Activated naive CD8-positive, alpha-beta T cell treated with anti-CD3 and anti-CD28 coated beads, Interleukin-2, amount 10 ng/mL, durations not matched to agents 7 days and 5 days (primary cell): ENCODE measurements around the gene CACNA1E. TPM values are rescaled to one million over a fixed set of nuclear protein-coding genes. Genes with fewer than 3 reads are reported as not detected.
"Not testable (repeated sequence)": the region's sequence is repeated elsewhere in the genome, so short reads cannot be mapped to it uniquely, and the experiment has no call there.

Source experiments
- ATAC-seq: fragments of 150-1000 bp; cut with Tn5 transposase; one replicate; pipeline ENCODE4 v1.10.0; 2021; ENCODE audit warnings: low read depth, moderate library complexity
- POLR2A ChIA-PET: fragments of 350-600 bp; sonication (Branson Sonifier 250); formaldehyde crosslinking; loops from one replicate; lab custom pipeline; 2021; ENCODE audit warnings: antibody characterized with exemption; lab: Charles Lee
- DNase-seq: peaks from one replicate; pipeline ENCODE4 v3.0.0; 2021
- H3K27ac Mint-ChIP-seq: one replicate; pipeline ENCODE4 v1.8.0; 2022; ENCODE audit warnings: mild to moderate bottlenecking, mixed read lengths
- H3K27me3 Mint-ChIP-seq: one replicate; pipeline ENCODE4 v1.8.0; 2022; ENCODE audit warnings: mild to moderate bottlenecking, moderate library complexity, mixed read lengths
- H3K36me3 Mint-ChIP-seq: one replicate; pipeline ENCODE4 v1.8.0; 2021; ENCODE audit warnings: mild to moderate bottlenecking, mixed read lengths
- H3K4me1 Mint-ChIP-seq: one replicate; pipeline ENCODE4 v1.8.0; 2021; ENCODE audit warnings: mixed read lengths
- H3K4me3 Mint-ChIP-seq: one replicate; pipeline ENCODE4 v1.8.0; 2022; ENCODE audit warnings: mild to moderate bottlenecking, moderate library complexity, mixed read lengths
- H3K9me3 Mint-ChIP-seq: one replicate; pipeline ENCODE4 v1.8.0; 2021; ENCODE audit warnings: mixed read lengths
- total RNA-seq, 2 experiments: library from RNA; stranded (reverse); gene quantifications; one replicate each; pipeline ENCODE4 v1.2.3, GENCODE V29; 2021

Gene CACNA1E
- total RNA-seq, 2 experiments from 2014 or later = not detected

DNA sequence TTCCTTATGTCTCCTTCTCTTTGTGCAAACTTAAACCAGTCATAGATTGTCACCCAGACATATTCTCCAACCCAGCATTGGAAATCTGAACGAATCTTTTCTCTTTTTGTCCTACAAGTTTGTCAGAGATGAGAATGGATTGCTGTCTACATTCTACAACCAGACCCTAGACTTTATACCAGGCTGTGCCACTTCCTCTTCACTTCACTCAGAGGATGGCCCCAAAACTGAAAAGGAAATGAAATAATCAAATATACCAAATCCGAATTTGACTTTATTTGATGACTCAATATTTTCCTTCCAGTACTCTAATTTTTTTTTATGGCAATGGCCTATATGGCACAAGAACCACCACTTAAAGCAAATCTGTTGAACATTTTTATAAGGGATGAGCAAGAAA is 321.7 kb downstream of the CACNA1E start:
- Mint-ChIP-seq H3K4me1 (no peaks in the 10 kb centered on the region), H3K27me3 (peaks cover 25% of the 10 kb centered on the region), H3K4me3 (no peak overlapping the region), H3K9me3 (peaks cover 2% of the 10 kb centered on the region), H3K36me3 (no peaks in the 10 kb centered on the region), H3K27ac (no peak overlapping the region)
- POLR2A ChIA-PET = no interaction called here
- ATAC-seq (no peak), DNase-seq (no peak)

DNA sequence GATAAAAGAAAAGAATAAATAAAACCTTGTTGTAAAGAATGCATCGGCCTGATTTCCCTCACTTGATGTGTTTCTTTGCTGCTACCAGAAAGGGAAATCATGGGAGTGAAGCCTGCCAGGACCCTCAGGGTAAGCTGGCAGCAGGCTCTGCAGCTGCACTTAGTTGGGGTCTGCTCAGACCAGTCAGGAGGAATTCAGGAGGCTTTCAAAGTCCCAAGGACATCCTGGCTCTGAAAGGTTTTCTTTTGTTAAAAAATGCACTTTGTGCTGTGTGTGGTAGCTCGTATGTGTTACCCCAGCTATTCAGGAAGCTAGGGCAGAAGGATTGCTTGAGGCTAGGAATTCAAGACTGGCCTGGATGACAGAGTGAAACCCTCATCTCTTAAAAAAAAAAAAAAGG is 323.4 kb downstream of the CACNA1E start:
- DNase-seq (no peak), ATAC-seq (no peak)
- Mint-ChIP-seq H3K36me3 (no peaks in the 10 kb centered on the region), H3K9me3 (peaks cover 2% of the 10 kb centered on the region), H3K4me1 (no peaks in the 10 kb centered on the region), H3K4me3 (no peak overlapping the region), H3K27me3 (peaks cover 25% of the 10 kb centered on the region), H3K27ac (no peak overlapping the region)
- POLR2A ChIA-PET = no interaction called here

DNA sequence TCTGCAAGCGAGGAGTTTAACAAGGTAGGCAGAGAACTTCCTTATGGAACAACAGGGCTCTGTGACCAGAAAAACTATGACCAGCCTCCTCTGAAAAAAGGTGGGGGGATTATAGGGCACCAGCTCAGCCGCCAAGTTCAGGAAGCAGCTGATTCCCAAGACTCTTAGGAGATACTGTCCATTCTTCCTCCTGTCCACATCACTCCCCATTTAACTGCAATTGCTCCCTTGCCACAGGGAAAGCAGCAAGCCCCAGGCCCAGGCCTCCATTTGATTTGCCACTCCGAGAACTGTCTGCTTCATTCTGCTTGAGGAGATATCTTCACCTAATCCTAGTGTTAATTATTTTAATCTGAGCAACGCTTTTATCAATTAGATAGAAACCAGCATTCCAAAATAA is 323.9 kb downstream of the CACNA1E start:
- ATAC-seq (no peak), DNase-seq (no peak)
- Mint-ChIP-seq H3K27me3 (peaks cover 23% of the 10 kb centered on the region), H3K4me1 (no peaks in the 10 kb centered on the region), H3K4me3 (no peak overlapping the region), H3K9me3 (peaks cover 2% of the 10 kb centered on the region), H3K36me3 (no peaks in the 10 kb centered on the region), H3K27ac (no peak overlapping the region)
- POLR2A ChIA-PET = no interaction called here

DNA sequence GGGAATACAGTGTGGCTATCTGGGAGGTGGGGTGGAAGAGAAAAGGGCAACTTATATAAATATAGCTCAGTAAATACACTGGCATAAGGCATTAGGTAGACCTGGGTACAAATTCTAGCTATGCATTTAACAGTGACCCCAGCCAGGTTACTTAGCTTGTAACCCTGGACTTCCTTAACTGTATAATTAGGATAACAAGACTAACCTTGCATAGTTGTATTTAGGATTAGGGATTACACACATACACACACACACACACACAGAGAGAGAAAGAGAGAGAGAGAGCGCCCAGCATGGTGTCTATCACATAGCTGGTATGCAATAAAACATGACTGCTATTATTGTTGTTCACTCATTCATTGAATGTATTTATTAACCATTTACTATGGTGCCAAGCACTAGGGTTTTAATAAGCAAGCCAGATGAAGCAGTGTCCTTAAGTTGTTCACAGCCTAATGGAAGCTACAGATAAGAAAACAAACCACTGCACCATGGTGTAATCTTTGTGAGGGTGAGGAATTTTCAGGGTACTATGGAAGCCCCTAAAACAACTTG is 326.8 kb downstream of the CACNA1E start:
- Mint-ChIP-seq H3K4me3 (no peak overlapping the region), H3K9me3 (peaks cover 2% of the 10 kb centered on the region), H3K27ac (no peak overlapping the region), H3K27me3 (peaks cover 10% of the 10 kb centered on the region), H3K4me1 (no peaks in the 10 kb centered on the region), H3K36me3 (no peaks in the 10 kb centered on the region)
- POLR2A ChIA-PET = no interaction called here
- ATAC-seq (no peak), DNase-seq (no peak)

DNA sequence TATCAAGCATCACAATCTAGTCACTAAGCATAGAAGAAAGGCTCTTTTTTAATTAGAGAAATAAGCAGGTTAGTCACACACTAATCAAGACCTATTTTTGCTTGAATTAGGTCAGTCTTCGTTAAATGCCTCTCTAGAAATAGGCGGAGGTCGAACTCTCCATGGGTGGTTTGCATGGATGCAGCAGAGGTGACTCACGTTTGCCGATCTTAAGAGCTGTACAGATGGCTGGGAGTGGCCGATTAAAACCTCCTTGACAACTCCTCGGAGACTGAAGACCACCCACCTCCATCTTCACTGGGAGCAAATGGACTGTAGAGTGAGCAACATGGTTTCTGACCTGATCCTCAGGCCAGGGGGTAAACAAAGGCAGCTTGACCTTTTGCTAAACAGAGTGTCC is 328.9 kb downstream of the CACNA1E start:
- no peaks in the 10 kb centered on the region for H3K4me1 Mint-ChIP-seq
- peaks cover 10% of the 10 kb centered on the region for H3K27me3 Mint-ChIP-seq
- no peak overlapping the region for H3K4me3 Mint-ChIP-seq
- H3K27ac Mint-ChIP-seq = no peak overlapping the region
- H3K36me3 Mint-ChIP-seq = no peaks in the 10 kb centered on the region
- no peaks in the 10 kb centered on the region for H3K9me3 Mint-ChIP-seq
- DNase-seq = no peak
- no peak for ATAC-seq
- POLR2A ChIA-PET = no interaction called here

DNA sequence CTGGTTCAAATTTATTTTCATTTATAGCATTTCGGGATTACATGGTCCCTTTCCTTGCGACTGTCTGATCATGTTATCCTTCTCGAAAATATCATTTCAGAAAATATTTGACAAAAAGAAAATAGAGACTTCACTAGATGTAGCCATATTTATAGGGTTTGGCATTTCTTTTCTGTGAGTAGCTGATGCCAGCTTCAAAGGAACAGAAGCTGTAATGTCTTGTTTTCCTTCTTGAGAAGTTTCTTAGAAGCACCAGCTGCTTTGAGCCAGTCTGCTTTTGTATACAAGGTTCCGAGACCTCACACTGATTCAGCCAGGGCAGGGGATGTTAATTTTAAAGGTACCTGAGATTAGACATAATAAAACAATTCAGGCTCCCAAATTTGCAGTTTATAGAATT is 329.9 kb downstream of the CACNA1E start:
- Mint-ChIP-seq H3K4me1 (no peaks in the 10 kb centered on the region), H3K9me3 (no peaks in the 10 kb centered on the region), H3K27ac (no peak overlapping the region), H3K27me3 (peaks cover 4% of the 10 kb centered on the region), H3K4me3 (no peak overlapping the region), H3K36me3 (no peaks in the 10 kb centered on the region)
- no peak for ATAC-seq
- POLR2A ChIA-PET = no interaction called here
- no peak for DNase-seq

DNA sequence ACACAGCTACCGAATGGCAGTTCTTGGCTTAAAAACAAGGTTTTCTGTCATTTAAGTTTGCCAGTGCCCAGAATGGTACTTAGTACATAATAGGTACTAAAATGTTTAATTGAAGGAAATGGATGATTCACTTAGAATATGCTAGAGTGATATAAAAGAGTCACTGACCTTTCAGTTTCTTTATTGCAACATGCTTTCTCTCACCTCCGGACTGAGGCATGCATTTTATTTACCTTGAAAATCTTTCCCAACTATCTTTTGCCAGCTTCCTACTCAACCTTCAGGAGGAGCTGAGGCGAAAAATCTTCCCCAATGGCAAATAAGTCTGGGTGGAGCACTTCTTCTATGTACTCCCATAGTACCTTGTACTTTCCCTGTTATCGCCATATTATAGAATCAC is 333.3 kb downstream of the CACNA1E start:
- H3K27me3 Mint-ChIP-seq = peaks cover 3% of the 10 kb centered on the region
- DNase-seq (no peak), ATAC-seq (no peak)
- POLR2A ChIA-PET = no interaction called here
- no peaks in the 10 kb centered on the region for H3K36me3 Mint-ChIP-seq
- H3K4me1 Mint-ChIP-seq = no peaks in the 10 kb centered on the region
- H3K27ac Mint-ChIP-seq = no peak overlapping the region
- no peaks in the 10 kb centered on the region for H3K9me3 Mint-ChIP-seq
- H3K4me3 Mint-ChIP-seq = no peak overlapping the region

DNA sequence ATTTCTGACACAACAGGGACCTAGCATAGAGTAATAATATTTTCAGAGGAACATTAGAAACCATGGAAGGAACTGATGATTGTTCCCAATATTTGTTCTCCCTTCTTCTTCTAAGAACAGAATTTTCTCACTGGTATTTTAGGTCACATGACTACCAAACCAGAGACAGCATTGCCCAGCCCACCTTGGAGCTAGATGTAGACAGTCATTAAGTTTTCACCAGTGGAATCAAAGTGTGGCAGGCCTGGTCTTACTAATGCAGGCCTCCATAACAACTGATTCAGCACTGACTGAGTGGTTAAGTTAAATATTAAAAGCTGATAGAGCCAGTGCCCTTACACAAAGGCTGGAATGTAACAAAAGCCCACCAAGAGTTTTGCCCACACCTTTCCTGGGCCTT is 333.8 kb downstream of the CACNA1E start:
- ATAC-seq (no peak), DNase-seq (no peak)
- Mint-ChIP-seq H3K9me3 (no peaks in the 10 kb centered on the region), H3K27me3 (peaks cover 5% of the 10 kb centered on the region), H3K27ac (no peak overlapping the region), H3K4me3 (no peak overlapping the region), H3K4me1 (no peaks in the 10 kb centered on the region), H3K36me3 (no peaks in the 10 kb centered on the region)
- POLR2A ChIA-PET = no interaction called here

DNA sequence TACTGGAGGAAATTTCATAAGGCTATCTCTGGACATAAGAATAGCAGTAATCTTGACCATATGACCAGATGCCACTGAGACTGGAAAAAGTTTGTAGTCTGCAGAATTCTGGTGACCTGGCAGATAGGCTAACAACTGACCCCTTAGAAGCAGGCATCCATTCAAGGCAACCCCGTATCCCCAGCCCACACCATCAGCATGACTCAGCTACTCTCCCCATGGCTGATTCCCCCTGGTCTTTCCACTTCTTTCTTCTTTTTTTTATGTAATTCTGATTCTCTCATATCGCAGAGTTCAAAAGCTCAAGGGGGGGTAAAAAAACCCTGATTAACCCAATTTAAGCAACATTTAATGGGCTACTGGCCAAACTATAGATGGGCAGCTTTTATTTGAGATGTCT is 335.1 kb downstream of the CACNA1E start:
- Mint-ChIP-seq H3K27ac (no peak overlapping the region), H3K4me1 (no peaks in the 10 kb centered on the region)

DNA sequence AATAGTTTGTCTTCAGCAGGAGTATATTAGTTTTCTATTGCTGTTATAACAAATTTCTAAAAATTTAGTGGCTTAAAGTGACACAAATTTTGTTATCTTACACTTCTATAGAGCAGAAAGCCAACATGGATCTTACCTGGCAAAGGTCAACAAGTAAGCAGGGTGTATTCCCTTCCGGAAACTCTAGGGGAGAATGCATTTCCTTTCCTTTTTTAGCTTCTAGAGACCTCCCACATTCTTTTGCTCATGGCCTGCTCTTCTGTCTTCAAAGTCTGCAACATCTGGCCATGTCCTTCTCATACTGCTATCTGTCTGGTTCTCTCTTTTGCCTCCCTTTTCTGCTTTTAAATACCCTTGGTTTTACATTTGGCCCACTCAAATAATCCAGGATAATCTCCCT is 335.6 kb downstream of the CACNA1E start:
- POLR2A ChIA-PET = no interaction called here
- Mint-ChIP-seq H3K36me3 (no peaks in the 10 kb centered on the region), H3K27ac (no peak overlapping the region), H3K27me3 (peaks cover 9% of the 10 kb centered on the region), H3K4me1 (no peaks in the 10 kb centered on the region), H3K9me3 (no peaks in the 10 kb centered on the region), H3K4me3 (no peak overlapping the region)
- DNase-seq (no peak), ATAC-seq (no peak)

More for the DNA sequence above, 335.1 kb downstream of the CACNA1E start:
- ATAC-seq = no peak
- Mint-ChIP-seq H3K27me3 (peaks cover 8% of the 10 kb centered on the region), H3K4me3 (no peak overlapping the region), H3K9me3 (no peaks in the 10 kb centered on the region), H3K36me3 (no peaks in the 10 kb centered on the region)
- DNase-seq = no peak
- POLR2A ChIA-PET = no interaction called here

DNA sequence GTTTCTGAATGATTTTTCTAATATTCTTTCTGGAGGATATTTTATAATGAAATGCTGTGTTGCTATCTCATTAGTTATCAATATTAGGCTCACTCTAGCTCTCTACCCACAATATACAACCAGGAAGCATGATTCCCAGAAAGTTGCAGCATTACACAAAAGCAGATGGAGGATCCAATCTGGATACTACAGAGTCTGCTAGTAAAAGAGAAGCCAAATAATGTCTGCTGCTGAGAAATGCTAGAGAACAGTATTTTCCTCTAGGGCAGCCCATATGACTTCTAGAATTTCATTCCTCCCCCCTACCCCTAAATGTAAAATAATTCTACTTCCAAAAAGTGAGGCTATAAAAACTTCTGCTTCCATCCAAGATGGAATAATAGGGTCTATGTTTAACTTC is 338.4 kb downstream of the CACNA1E start:
- H3K27me3 Mint-ChIP-seq = peaks cover 15% of the 10 kb centered on the region
- DNase-seq (no peak), ATAC-seq (no peak)
- POLR2A ChIA-PET = no interaction called here
- no peaks in the 10 kb centered on the region for H3K36me3 Mint-ChIP-seq
- H3K9me3 Mint-ChIP-seq = no peaks in the 10 kb centered on the region
- no peak overlapping the region for H3K4me3 Mint-ChIP-seq
- H3K4me1 Mint-ChIP-seq = no peaks in the 10 kb centered on the region
- no peak overlapping the region for H3K27ac Mint-ChIP-seq

DNA sequence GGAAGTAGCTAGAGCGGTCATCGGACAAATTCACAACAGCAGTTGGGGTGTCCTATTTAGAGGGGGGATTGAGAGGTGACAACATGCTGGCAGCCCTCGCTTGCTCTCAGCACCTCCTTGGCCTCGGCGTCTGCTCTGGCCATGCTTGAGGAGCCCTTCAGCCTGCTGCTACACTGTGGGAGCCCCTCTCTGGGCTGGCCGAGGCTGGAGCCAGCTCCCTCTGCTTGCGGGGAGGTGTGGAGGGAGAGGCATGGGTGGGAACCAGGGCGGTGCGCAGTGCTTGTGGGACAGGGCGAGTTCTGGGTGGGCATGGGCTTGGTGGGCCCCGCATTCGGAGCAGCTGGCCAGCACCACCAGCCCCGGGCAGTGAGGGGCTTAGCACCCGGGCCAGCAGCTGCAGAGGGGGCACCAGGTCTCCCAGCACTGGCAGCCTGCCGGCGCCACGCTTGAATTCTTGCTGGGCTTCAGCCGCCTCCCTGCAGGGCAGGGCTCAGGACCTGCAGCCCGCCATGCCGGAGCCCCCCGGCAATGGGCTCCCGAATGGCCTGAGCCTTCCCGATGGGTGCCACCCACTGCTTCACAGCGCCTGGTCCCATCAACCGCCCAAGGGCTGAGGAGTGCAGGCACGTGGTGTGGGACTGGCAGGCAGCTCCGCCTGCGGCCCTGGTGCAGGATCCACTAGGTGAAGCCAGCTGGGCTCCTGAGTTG is 349.0 kb downstream of the CACNA1E start:
- POLR2A ChIA-PET = interaction anchor here (0.6 kb wide), 1 partner anchor 58 kb away, joined by 5 read pairs; no protein-coding TSS in a partner anchor
- not testable (repeated sequence) for ATAC-seq, H3K36me3 Mint-ChIP-seq, H3K27me3 Mint-ChIP-seq, H3K4me1 Mint-ChIP-seq, H3K9me3 Mint-ChIP-seq, H3K27ac Mint-ChIP-seq, DNase-seq, H3K4me3 Mint-ChIP-seq

DNA sequence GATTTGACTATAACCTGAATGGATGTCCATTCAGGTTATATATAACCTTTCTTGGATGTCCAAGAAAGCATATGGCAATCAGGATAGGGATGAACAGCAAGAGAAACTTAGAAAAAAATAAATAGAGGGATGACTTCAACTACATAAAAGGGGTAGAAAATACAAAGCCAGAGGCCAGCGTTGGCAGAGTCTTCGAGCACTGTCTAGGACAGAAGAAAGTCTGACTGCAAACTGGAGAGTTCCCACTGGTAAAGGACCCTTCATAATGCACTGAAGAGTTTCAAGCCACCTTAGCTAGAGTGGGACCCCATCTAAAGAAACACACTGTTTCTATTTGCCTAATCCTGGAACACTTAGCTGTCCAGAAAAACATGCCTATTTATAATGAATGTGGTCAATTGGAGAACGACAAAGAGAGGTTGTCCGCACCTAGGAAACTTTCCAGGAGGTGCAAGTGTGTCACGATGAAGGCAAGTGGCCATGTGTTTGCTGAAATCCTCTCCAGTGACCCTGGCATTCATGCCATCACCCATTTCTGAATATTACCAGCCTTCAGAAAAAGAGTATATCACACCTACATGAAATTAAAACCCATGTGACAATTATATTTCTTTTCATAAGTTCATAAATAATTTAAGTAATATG is 362.8 kb downstream of the CACNA1E start:
- POLR2A ChIA-PET = no interaction called here
- H3K36me3 Mint-ChIP-seq = no peaks in the 10 kb centered on the region
- no peaks in the 10 kb centered on the region for H3K27me3 Mint-ChIP-seq
- H3K27ac Mint-ChIP-seq = no peak overlapping the region
- DNase-seq (no peak), ATAC-seq (no peak)
- H3K9me3 Mint-ChIP-seq = no peaks in the 10 kb centered on the region
- H3K4me3 Mint-ChIP-seq = no peak overlapping the region
- H3K4me1 Mint-ChIP-seq = no peaks in the 10 kb centered on the region

DNA sequence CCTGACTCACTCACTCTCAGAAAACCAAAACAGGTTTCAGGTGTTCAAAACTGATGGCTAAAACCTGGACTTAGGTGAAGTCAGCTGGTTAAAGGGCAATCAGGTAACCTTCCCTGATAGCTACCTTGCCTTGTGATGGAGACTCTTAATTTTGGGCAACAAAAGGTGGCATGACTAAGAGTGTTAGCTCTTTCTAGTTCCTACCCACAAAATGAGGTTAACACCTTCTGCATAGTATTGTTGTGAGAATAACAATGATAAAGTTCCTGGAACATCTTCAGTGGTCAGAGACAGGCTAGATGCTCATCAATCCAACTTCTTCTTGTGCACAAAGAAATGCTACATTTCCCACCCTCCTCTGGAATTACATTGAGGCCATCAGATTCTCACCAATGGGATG is 363.4 kb downstream of the CACNA1E start:
- POLR2A ChIA-PET = no interaction called here
- Mint-ChIP-seq H3K4me3 (no peak overlapping the region), H3K9me3 (no peaks in the 10 kb centered on the region), H3K36me3 (no peaks in the 10 kb centered on the region), H3K4me1 (no peaks in the 10 kb centered on the region), H3K27ac (no peak overlapping the region), H3K27me3 (no peaks in the 10 kb centered on the region)
- ATAC-seq = no peak
- DNase-seq = no peak
